Type B pancreatic cell (in vitro differentiated cells): Measurements from ENCODE around the gene SMYD3. TPM values are rescaled to one million over a fixed set of nuclear protein-coding genes. Genes with fewer than 3 reads are reported as not detected.

Experiments used
- DNase-seq: peaks from one replicate; pipeline ENCODE4 v3.0.0; 2021; ENCODE audit warnings: mixed read lengths; ENCODE audit not compliant: unreplicated experiment; ENCODE audit errors: extremely low spot score
- H3K27ac Mint-ChIP-seq: 2 replicates; pipeline ENCODE4 v1.8.0; 2021; ENCODE audit warnings: mild to moderate bottlenecking, mixed read lengths
- H3K27me3 Mint-ChIP-seq: 2 replicates; pipeline ENCODE4 v1.8.0; 2021; ENCODE audit warnings: mixed read lengths
- H3K36me3 Mint-ChIP-seq: 2 replicates; pipeline ENCODE4 v1.8.0; 2021; ENCODE audit warnings: mixed read lengths
- H3K4me1 Mint-ChIP-seq: one replicate; pipeline ENCODE4 v1.8.0; 2021; ENCODE audit warnings: mixed read lengths; ENCODE audit not compliant: unreplicated experiment
- H3K4me3 Mint-ChIP-seq: 2 replicates; pipeline ENCODE4 v1.8.0; 2021; ENCODE audit warnings: mild to moderate bottlenecking, mixed read lengths
- H3K9me3 Mint-ChIP-seq: 2 replicates; pipeline ENCODE4 v1.8.0; 2021; ENCODE audit warnings: mixed read lengths
- total RNA-seq: library from RNA; stranded (reverse); gene quantifications from 2 replicates; pipeline ENCODE4 v1.2.1, GENCODE V29; 2021; ENCODE audit warnings: low replicate concordance
- TF ChIP-seq, protein P1 (sequence below): fragments of 200-600 bp; sonication (generic); conservative IDR thresholded peaks from 2 replicates; pipeline ENCODE4 v1.5.0; 2021; ENCODE audit warnings: antibody characterized with exemption, mild to moderate bottlenecking

The SMYD3 gene
- total RNA-seq, 1 donor from 2014 or later, result 19.4 TPM

DNA sequence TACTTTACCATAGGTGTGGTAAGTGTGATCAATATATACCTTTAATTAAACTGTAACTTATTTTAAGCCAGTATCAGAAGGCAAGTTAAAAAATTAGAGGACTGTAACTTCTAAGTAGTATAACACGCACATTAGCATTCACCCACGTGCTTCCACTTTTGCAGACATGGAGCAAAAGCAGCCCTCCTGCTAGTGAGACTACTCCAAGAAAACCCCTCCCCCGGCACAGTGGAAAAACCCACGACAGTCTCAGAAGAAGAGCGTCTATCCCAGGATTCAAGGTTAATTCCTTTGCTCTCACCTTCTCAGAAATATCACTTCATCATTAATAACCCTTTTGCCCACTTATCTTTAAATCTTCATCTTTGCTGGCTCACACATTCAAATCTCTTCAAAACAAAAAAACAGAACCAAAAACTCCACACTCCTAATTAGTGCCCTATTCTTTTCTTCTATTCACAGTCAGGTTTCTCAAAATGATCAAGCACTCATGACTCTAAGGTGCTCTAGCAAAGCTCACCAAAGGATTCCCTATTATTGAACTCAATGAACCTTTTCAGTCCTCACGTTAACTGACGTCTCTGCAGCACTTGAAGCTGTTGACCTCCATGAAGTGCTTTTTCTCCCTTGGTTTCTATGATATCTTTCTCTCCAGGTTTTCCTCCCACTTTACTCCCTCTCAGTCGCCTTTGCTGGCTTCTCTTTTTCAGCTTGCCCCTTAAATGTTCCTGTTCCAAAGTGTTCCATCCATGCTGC, 213.5 kb downstream of the SMYD3 start:
- Mint-ChIP-seq H3K27me3 (no peaks in the 10 kb centered on the region), H3K9me3 (no peaks in the 10 kb centered on the region), H3K4me1 (peaks cover 18% of the 10 kb centered on the region), H3K27ac (no peak overlapping the region), H3K4me3 (no peak overlapping the region), H3K36me3 (no peaks in the 10 kb centered on the region)
- TF ChIP-seq, protein P1, sequence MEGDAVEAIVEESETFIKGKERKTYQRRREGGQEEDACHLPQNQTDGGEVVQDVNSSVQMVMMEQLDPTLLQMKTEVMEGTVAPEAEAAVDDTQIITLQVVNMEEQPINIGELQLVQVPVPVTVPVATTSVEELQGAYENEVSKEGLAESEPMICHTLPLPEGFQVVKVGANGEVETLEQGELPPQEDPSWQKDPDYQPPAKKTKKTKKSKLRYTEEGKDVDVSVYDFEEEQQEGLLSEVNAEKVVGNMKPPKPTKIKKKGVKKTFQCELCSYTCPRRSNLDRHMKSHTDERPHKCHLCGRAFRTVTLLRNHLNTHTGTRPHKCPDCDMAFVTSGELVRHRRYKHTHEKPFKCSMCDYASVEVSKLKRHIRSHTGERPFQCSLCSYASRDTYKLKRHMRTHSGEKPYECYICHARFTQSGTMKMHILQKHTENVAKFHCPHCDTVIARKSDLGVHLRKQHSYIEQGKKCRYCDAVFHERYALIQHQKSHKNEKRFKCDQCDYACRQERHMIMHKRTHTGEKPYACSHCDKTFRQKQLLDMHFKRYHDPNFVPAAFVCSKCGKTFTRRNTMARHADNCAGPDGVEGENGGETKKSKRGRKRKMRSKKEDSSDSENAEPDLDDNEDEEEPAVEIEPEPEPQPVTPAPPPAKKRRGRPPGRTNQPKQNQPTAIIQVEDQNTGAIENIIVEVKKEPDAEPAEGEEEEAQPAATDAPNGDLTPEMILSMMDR, result no peak
- no peak for DNase-seq

DNA sequence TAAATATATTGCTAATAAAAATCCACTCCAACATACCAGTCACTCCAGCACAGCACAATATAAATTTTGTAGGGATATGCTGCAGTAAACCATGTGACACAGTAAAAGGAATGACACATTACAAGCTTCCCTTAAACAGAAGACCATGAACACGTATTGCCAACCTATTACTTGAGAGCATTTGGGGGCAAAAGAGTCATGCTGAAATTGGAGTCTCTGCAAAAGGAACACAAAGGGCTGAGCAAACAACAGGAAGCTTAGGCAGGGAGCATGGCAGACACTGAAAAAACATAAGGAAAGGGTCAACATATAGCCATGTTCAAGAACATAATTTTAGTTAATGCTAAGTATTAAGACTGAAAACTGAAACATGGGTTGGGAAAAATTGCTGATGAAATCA, 214.5 kb downstream of the SMYD3 start:
- H3K27me3 Mint-ChIP-seq, result no peaks in the 10 kb centered on the region
- H3K4me1 Mint-ChIP-seq, result peaks cover 18% of the 10 kb centered on the region
- H3K4me3 Mint-ChIP-seq, result no peak overlapping the region
- H3K9me3 Mint-ChIP-seq, result no peaks in the 10 kb centered on the region
- H3K27ac Mint-ChIP-seq, result no peak overlapping the region
- TF ChIP-seq, protein P1, result no peak
- no peak for DNase-seq
- H3K36me3 Mint-ChIP-seq, result no peaks in the 10 kb centered on the region

DNA sequence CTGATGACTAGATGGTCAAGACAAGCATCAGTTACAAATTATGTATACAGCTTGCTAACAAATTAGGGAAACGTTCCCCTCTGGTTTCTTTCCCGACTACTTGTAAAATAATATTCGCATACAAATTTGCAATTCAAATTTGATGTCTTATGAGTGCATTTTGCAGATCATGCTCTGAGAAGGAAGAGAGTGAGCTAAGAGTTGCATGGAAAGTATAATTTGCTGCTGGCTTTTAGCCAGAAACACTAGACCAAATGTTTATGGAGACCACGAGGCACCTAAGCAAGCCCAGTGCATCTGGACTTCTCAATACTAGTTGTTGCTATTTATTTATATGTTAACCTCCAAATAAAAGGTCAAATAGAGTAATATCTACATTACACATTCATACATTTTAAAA, 216.0 kb downstream of the SMYD3 start:
- DNase-seq, result no peak
- TF ChIP-seq, protein P1, result no peak
- Mint-ChIP-seq H3K9me3 (no peaks in the 10 kb centered on the region), H3K27me3 (no peaks in the 10 kb centered on the region), H3K4me3 (no peak overlapping the region), H3K36me3 (no peaks in the 10 kb centered on the region), H3K27ac (no peak overlapping the region), H3K4me1 (peaks cover 16% of the 10 kb centered on the region)

DNA sequence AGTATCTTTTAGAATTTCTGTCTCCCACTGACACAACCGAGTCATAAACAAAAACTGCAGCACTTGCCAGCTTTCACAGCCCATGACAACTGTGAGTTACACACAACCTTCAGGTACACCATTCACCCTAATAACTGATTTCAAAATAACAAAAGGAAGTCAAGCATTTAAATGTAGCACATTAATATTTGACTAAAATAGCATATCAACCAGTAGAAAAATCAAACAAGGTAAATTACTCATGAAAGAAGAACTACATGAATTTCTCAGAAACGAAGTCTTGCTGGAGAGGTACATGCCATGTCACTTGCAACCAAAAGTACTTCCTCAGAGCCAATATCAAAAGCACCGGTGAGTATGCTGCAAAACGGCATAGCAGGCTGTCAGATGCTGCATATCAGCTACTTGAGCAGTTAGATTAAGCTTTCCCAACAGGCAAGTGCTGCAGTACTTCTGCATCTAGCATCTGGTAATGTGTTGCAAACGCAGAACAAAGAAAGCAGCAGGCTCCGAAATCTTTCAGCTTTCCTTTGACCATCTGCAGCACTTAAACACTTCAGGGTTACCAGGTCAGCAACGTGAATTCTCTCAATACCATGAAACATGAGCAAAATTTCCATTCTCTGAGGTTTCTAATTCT, 223.2 kb downstream of the SMYD3 start:
- no peaks in the 10 kb centered on the region for H3K27me3 Mint-ChIP-seq
- H3K36me3 Mint-ChIP-seq, result no peaks in the 10 kb centered on the region
- H3K27ac Mint-ChIP-seq, result no peak overlapping the region
- H3K4me3 Mint-ChIP-seq, result no peak overlapping the region
- peaks cover 6% of the 10 kb centered on the region for H3K4me1 Mint-ChIP-seq
- TF ChIP-seq, protein P1, result no peak
- no peaks in the 10 kb centered on the region for H3K9me3 Mint-ChIP-seq
- no peak for DNase-seq

GRCh38 chr1:246281639-246282038, 225.4 kb downstream of the SMYD3 start:
- H3K27me3 Mint-ChIP-seq, result no peaks in the 10 kb centered on the region
- no peak overlapping the region for H3K27ac Mint-ChIP-seq
- TF ChIP-seq, protein P1, result no peak
- DNase-seq, result no peak
- no peaks in the 10 kb centered on the region for H3K9me3 Mint-ChIP-seq
- no peak overlapping the region for H3K4me3 Mint-ChIP-seq
- no peaks in the 10 kb centered on the region for H3K36me3 Mint-ChIP-seq
- peaks cover 6% of the 10 kb centered on the region for H3K4me1 Mint-ChIP-seq
